NCI-H226 (cell line): ENCODE measurements around the gene GPC6.

Experiments used
- DNase-seq: peaks from one replicate; pipeline ENCODE4 v3.0.0-alpha.2; 2015

The GPC6 gene

GRCh38 chr13:93872786-93873347 is 646.3 kb downstream of the GPC6 start:
- DNase-seq: no peak

- DNase-seq: peak; percentile 40
Observed at GRCh38 chr13:93875547-93875946, 648.9 kb downstream of the GPC6 start.

GRCh38 chr13:93876236-93876635 is 649.6 kb downstream of the GPC6 start:
- DNase-seq: no peak

- no peak for DNase-seq
Observed at GRCh38 chr13:93878675-93879074, 652.1 kb downstream of the GPC6 start.

GRCh38 chr13:93881411-93881810 is 654.8 kb downstream of the GPC6 start:
- DNase-seq: no peak

- no peak for DNase-seq
Observed at GRCh38 chr13:93882086-93882651, 655.6 kb downstream of the GPC6 start.

GRCh38 chr13:93889430-93889951 is 662.9 kb downstream of the GPC6 start:
- DNase-seq: no peak

GRCh38 chr13:93899981-93900380 is 673.4 kb downstream of the GPC6 start:
- no peak for DNase-seq

GRCh38 chr13:93900731-93901130 is 674.1 kb downstream of the GPC6 start:
- DNase-seq: no peak

- DNase-seq: no peak
Observed at GRCh38 chr13:93903909-93904308, 677.3 kb downstream of the GPC6 start.

- no peak for DNase-seq
Observed at GRCh38 chr13:93915269-93915809, 688.7 kb downstream of the GPC6 start.

GRCh38 chr13:93922063-93922855 is 695.7 kb downstream of the GPC6 start:
- DNase-seq: no peak

- no peak for DNase-seq
Observed at GRCh38 chr13:93925990-93926389, 699.4 kb downstream of the GPC6 start.

- no peak for DNase-seq
Observed at GRCh38 chr13:93926425-93926824, 699.8 kb downstream of the GPC6 start.

GRCh38 chr13:93927431-93927830 is 700.8 kb downstream of the GPC6 start:
- no peak for DNase-seq

- peak; percentile 17 for DNase-seq
Observed at GRCh38 chr13:93932901-93933300, 706.3 kb downstream of the GPC6 start.

GRCh38 chr13:93936901-93937300 is 710.3 kb downstream of the GPC6 start:
- no peak for DNase-seq

GRCh38 chr13:93941444-93941843 is 714.8 kb downstream of the GPC6 start:
- DNase-seq: no peak

GRCh38 chr13:93942016-93942415 is 715.4 kb downstream of the GPC6 start:
- DNase-seq: peak; percentile 31

- DNase-seq: no peak
Observed at GRCh38 chr13:93945621-93946020, 719.0 kb downstream of the GPC6 start.

GRCh38 chr13:93946994-93947393 is 720.4 kb downstream of the GPC6 start:
- no peak for DNase-seq

- DNase-seq: no peak
Observed at GRCh38 chr13:93947651-93948050, 721.0 kb downstream of the GPC6 start.

- DNase-seq: no peak
Observed at GRCh38 chr13:93948162-93948922, 721.7 kb downstream of the GPC6 start.
